Uterus (tissue), 4 donors: ENCODE data around the gene RAN. TPM values are rescaled to one million over a fixed set of nuclear protein-coding genes. Genes with fewer than 3 reads are reported as not detected.
"Not testable (repeated sequence)": the region's sequence is repeated elsewhere in the genome, so short reads cannot be mapped to it uniquely, and the experiment has no call there.

Experiments used
- DNase-seq, 2 donors: peaks; one replicate each; pipeline ENCODE4 v3.0.0-alpha.2; 2019 to 2020
- H3K27ac ChIP-seq, 2 donors: fragments of 200-600 bp; sonication (generic); 1 replicate in 1 of 2; 2 replicates in 1 of 2; pipeline ENCODE4 v1.5.1; 2016 to 2018
- H3K27me3 ChIP-seq, 2 donors: fragments of 200-600 bp; sonication (generic); one replicate each; pipeline ENCODE4 v1.5.1; 2018 to 2019; ENCODE audit warnings: control low read depth in 1 of 2
- H3K36me3 ChIP-seq, 2 donors: fragments of 200-600 bp; sonication (generic); one replicate each; pipeline ENCODE4 v1.5.1; 2019; ENCODE audit warnings: control low read depth in 1 of 2
- H3K4me1 ChIP-seq, 2 donors: fragments of 200-600 bp; sonication (generic); one replicate each; pipeline ENCODE4 v1.5.1; 2018 to 2019; ENCODE audit warnings: control low read depth in 1 of 2
- H3K4me3 ChIP-seq, 2 donors: fragments of 200-600 bp; sonication (generic); 1 replicate in 1 of 2; 2 replicates in 1 of 2; pipeline ENCODE4 v1.5.1; 2018 to 2019; ENCODE audit warnings: mild to moderate bottlenecking in 1 of 2
- H3K9me3 ChIP-seq, 2 donors: fragments of 200-600 bp; sonication (generic); one replicate each; pipeline ENCODE4 v1.5.1; 2019; ENCODE audit warnings: control low read depth in 1 of 2
- CTCF ChIP-seq, 4 experiments: fragments of 200-600 bp in 2 of 4; fragments of 450-650 bp in 2 of 4; sonication (generic) in 2 of 4; IDR thresholded peaks; one replicate each; pipeline ENCODE4 v1.5.1; 2016 to 2019; ENCODE audit warnings: antibody characterized with exemption in 4 of 4, mild to moderate bottlenecking in 2 of 4, moderate library complexity in 1 of 4
- POLR2A ChIP-seq, 2 donors: fragments of 450-650 bp; IDR thresholded peaks; one replicate each; pipeline ENCODE4 v1.6.1; 2016; ENCODE audit warnings: antibody characterized with exemption in 2 of 2, mild to moderate bottlenecking in 1 of 2, moderate library complexity in 1 of 2
- intact Hi-C: fragments of 100-400 bp; cut with DNase I; formaldehyde crosslinking; loops from one replicate; pipeline ENCODE4 v1.15.1; 2023; ENCODE audit warnings: low total_unique reads
- total RNA-seq, 4 donors: library from RNA; depleted of rRNA in 3 of 4; stranded (reverse); fragments of >200 nt in 3 of 4; gene quantifications; one replicate each; pipeline versions ENCODE4 v1.1.0 to v1.2.4, GENCODE V29; 2014 to 2023
- donor health status: DM: yes; HTN: yes; CAD: no.

Gene RAN
- total RNA-seq, 4 donors from 2014 or later, result 64.6 to 287 (median 177) TPM

- intact Hi-C loops, result no loop called here
- TF ChIP-seq POLR2A (IDR thresholded peaks at IDR 0.05), result no peak
- Histone ChIP-seq H3K27ac (no peak overlapping the region), H3K9me3 (no peaks in the 10 kb centered on the region), H3K27me3 (no peaks in the 10 kb centered on the region), H3K4me1 (no peaks in the 10 kb centered on the region), H3K36me3 (no peaks in the 10 kb centered on the region), H3K4me3 (no peak overlapping the region)
- no peak for DNase-seq
Observed at GRCh38 chr12:130862161-130862560, 9.7 kb upstream of the RAN start.

- DNase-seq, H3K9me3 ChIP-seq, H3K4me3 ChIP-seq, H3K36me3 ChIP-seq, H3K27me3 ChIP-seq, intact Hi-C loops, H3K4me1 ChIP-seq, H3K27ac ChIP-seq: not testable (repeated sequence)
Observed at GRCh38 chr12:130862771-130863170, 9.1 kb upstream of the RAN start.

- TF ChIP-seq CTCF (IDR thresholded peaks at IDR 0.05) (no peak), POLR2A (IDR thresholded peaks at IDR 0.05) (no peak)
- no peaks in the 10 kb centered on the region for H3K9me3 ChIP-seq
- intact Hi-C loops, result no loop called here
Observed at GRCh38 chr12:130863298-130863697, 8.6 kb upstream of the RAN start.

GRCh38 chr12:130868412-130868811 is 3.5 kb upstream of the RAN start:
- no peak for TF ChIP-seq CTCF (IDR thresholded peaks at IDR 0.05)
- TF ChIP-seq POLR2A (IDR thresholded peaks at IDR 0.05), result no peak
- Histone ChIP-seq H3K4me1 (peaks cover 4 to 6% of the 10 kb centered on the region in 2 donors), H3K27ac (no peak overlapping the region), H3K27me3 (no peaks in the 10 kb centered on the region), H3K9me3 (no peaks in the 10 kb centered on the region), H3K4me3 (no peak overlapping the region), H3K36me3 (no peaks in the 10 kb centered on the region)
- intact Hi-C loops, result no loop called here
- DNase-seq, result no peak

More at GRCh38 chr12:130863298-130863697, 8.6 kb upstream of the RAN start:
- H3K4me1 ChIP-seq, result no peaks in the 10 kb centered on the region
- DNase-seq, result no peak
- H3K27ac ChIP-seq, result no peak overlapping the region
- no peak overlapping the region for H3K4me3 ChIP-seq
- no peaks in the 10 kb centered on the region for H3K27me3 ChIP-seq
- no peaks in the 10 kb centered on the region for H3K36me3 ChIP-seq

GRCh38 chr12:130870442-130871285 is 1.2 kb upstream of the RAN start:
- TF ChIP-seq POLR2A (IDR thresholded peaks at IDR 0.05) (no peak), CTCF (IDR thresholded peaks at IDR 0.05) (peak; percentile 10 to 41 (median 30))

More at GRCh38 chr12:130870442-130871285, 1.2 kb upstream of the RAN start:
- peak overlapping the region; percentile 78 to 85 for H3K27ac ChIP-seq
- intact Hi-C loops, result loop anchor here (5.0 kb wide), 1 partner anchor 33 kb away; the partner anchor contains the start of gene STX2
- H3K36me3 ChIP-seq, result no peaks in the 10 kb centered on the region
- H3K27me3 ChIP-seq, result no peaks in the 10 kb centered on the region
- H3K4me3 ChIP-seq, result peak overlapping the region; percentile 45 to 61
- DNase-seq, result peak; percentile 66
- H3K9me3 ChIP-seq, result no peaks in the 10 kb centered on the region
- H3K4me1 ChIP-seq, result peaks cover 4 to 12% of the 10 kb centered on the region in 2 donors
